Calu3 (cell line): ENCODE results near the gene OGN. TPM values are rescaled to one million over a fixed set of nuclear protein-coding genes. Genes with fewer than 3 reads are reported as not detected.

Source experiments
- BruUV-seq: library from RNA; stranded (reverse); fragments of 400-500 nt; replicated peaks from 2 replicates; lab custom pipeline; 2021; lab: Mats Ljungman, UMichigan
- CTCF ChIA-PET: fragments of 300-600 bp; sonication (Branson Sonifier 250); formaldehyde crosslinking; loops from one replicate; lab custom pipeline; 2022; ENCODE audit warnings: antibody characterized with exemption; lab: Charles Lee
- DNase-seq: peaks from one replicate; pipeline ENCODE4 v3.0.0; 2022
- H3K27ac Mint-ChIP-seq: one replicate; pipeline ENCODE4 v1.8.0; 2022; ENCODE audit warnings: mixed read lengths; ENCODE audit not compliant: unreplicated experiment
- H3K27me3 Mint-ChIP-seq: one replicate; pipeline ENCODE4 v1.8.0; 2022; ENCODE audit warnings: mixed read lengths; ENCODE audit not compliant: unreplicated experiment
- H3K36me3 Mint-ChIP-seq: one replicate; pipeline ENCODE4 v1.8.0; 2022; ENCODE audit warnings: mild to moderate bottlenecking, moderate library complexity, mixed read lengths; ENCODE audit not compliant: insufficient read depth, unreplicated experiment
- H3K4me1 Mint-ChIP-seq: one replicate; pipeline ENCODE4 v1.8.0; 2022; ENCODE audit warnings: mild to moderate bottlenecking, low read depth, mixed read lengths; ENCODE audit not compliant: unreplicated experiment
- H3K4me3 Mint-ChIP-seq: one replicate; pipeline ENCODE4 v1.8.0; 2022; ENCODE audit warnings: mild to moderate bottlenecking, low read depth, moderate library complexity, mixed read lengths; ENCODE audit not compliant: unreplicated experiment
- H3K9me3 Mint-ChIP-seq: one replicate; pipeline ENCODE4 v1.8.0; 2022; ENCODE audit warnings: low read depth, mixed read lengths; ENCODE audit not compliant: unreplicated experiment
- intact Hi-C: fragments of 100-400 bp; cut with micrococcal nuclease; formaldehyde crosslinking; loops from one replicate; pipeline ENCODE4 v1.10.0; 2022; ENCODE audit not compliant: unreplicated experiment
- total RNA-seq: library from RNA; stranded (reverse); gene quantifications from 2 replicates; pipeline ENCODE4 v1.2.3, GENCODE V29; 2022
- TF ChIP-seq, protein P1 (sequence below): fragments of 200-600 bp; IDR thresholded peaks from one replicate; pipeline ENCODE4 v1.8.0; 2022; ENCODE audit warnings: antibody characterized with exemption; ENCODE audit not compliant: unreplicated experiment

Gene OGN
- total RNA-seq, 1 experiment from 2014 or later: not detected

DNA sequence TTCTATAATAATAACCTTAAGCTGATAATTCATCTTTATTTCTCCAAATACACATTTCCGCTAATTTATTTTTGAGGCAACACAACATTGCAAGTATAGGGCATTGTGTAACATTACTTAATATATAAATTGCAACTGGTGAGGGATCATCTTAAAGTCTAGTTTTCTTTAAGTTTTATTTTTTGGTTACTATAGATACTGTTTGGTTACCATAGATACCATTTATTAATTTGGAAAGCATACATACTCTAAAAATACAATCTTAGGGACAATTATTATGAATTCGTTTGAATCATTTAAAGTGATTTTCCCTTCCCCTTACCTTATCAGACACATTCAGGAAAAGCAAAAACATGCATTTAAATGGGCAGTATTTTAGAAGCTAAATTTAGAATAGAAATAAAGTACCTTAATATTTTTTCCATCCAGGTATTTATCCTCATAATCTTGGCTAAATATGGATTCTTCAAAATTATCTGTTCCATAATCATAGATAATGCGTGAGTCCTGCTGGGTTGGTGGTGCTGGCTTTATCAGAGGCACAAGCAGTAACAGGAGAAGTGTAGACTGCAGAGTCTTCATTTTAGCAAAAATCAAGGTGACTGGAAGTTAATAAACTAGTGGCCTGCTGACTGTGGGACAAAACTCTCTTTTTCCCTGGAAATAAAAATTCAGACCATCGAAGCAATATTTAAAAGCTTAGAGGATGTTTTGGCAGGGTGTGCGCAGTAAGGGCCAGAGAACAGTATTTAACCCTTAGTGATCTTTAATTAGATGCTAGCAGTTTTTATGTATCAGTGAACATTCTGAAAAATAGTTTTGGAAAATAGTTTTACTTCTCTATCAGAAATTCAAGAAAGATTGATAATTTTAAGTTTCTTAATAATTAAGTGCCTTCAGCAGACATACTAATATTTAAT, 1.3 kb downstream of the OGN start:
- Mint-ChIP-seq H3K27ac (no peak overlapping the region), H3K36me3 (no peaks in the 10 kb centered on the region), H3K27me3 (no peaks in the 10 kb centered on the region), H3K9me3 (no peaks in the 10 kb centered on the region), H3K4me1 (no peaks in the 10 kb centered on the region), H3K4me3 (no peak overlapping the region)
- TF ChIP-seq, protein P1, sequence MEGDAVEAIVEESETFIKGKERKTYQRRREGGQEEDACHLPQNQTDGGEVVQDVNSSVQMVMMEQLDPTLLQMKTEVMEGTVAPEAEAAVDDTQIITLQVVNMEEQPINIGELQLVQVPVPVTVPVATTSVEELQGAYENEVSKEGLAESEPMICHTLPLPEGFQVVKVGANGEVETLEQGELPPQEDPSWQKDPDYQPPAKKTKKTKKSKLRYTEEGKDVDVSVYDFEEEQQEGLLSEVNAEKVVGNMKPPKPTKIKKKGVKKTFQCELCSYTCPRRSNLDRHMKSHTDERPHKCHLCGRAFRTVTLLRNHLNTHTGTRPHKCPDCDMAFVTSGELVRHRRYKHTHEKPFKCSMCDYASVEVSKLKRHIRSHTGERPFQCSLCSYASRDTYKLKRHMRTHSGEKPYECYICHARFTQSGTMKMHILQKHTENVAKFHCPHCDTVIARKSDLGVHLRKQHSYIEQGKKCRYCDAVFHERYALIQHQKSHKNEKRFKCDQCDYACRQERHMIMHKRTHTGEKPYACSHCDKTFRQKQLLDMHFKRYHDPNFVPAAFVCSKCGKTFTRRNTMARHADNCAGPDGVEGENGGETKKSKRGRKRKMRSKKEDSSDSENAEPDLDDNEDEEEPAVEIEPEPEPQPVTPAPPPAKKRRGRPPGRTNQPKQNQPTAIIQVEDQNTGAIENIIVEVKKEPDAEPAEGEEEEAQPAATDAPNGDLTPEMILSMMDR: no peak
- no TSS peak for BruUV-seq
- CTCF ChIA-PET: no interaction called here
- intact Hi-C loops: no loop called here
- DNase-seq: no peak

DNA sequence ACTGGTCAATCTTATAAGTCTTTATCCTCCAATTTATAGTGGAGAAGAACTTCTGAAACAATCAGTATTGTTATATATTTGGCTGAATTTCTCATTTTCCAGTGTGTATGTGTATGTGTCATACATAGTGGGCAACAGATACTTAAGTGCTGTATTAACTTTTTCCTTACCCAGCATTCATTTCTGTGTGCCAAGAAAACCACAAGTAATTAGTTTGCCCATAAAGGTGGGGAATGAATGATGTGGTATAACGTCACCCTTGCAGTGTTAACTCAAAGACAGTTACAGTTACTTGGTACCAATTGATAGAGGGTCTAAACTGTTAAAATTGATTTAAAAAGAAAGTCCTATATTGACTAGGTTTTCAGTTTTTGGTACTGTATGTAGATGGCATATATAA, 2.0 kb downstream of the OGN start:
- peaks cover 2% of the 10 kb centered on the region for H3K9me3 Mint-ChIP-seq
- CTCF ChIA-PET: interaction anchor here (0.6 kb wide), 1 partner anchor 32 kb away, joined by 4 read pairs; no protein-coding TSS in a partner anchor
- H3K4me1 Mint-ChIP-seq: no peaks in the 10 kb centered on the region
- no TSS peak for BruUV-seq
- intact Hi-C loops: no loop called here
- no peaks in the 10 kb centered on the region for H3K27me3 Mint-ChIP-seq
- no peaks in the 10 kb centered on the region for H3K36me3 Mint-ChIP-seq
- H3K27ac Mint-ChIP-seq: no peak overlapping the region
- TF ChIP-seq, protein P1: no peak
- no peak for DNase-seq
- no peak overlapping the region for H3K4me3 Mint-ChIP-seq

DNA sequence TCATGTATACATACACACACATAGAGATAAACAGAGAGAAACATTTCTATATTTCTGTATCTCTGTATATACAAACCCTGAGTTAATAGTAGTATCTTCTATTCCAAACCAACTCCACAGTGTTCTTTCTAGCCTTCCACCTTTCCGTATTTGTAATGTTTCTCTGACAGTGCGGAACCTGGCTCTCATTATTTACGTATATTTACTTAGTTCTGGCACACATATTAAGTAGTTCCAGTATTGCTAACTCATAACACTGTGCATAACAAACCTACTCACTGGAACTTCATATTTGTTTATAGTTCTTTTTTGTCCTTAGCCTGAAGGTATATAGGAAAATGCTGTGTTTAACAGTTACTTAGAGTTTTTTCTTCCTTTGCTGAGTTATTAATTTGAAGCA, 6.5 kb downstream of the OGN start:
- Mint-ChIP-seq H3K4me1 (no peaks in the 10 kb centered on the region), H3K9me3 (peaks cover 2% of the 10 kb centered on the region), H3K36me3 (no peaks in the 10 kb centered on the region), H3K27me3 (no peaks in the 10 kb centered on the region), H3K4me3 (no peak overlapping the region), H3K27ac (no peak overlapping the region)
- no TSS peak for BruUV-seq
- CTCF ChIA-PET: no interaction called here
- TF ChIP-seq, protein P1: no peak
- DNase-seq: no peak
- intact Hi-C loops: no loop called here

DNA sequence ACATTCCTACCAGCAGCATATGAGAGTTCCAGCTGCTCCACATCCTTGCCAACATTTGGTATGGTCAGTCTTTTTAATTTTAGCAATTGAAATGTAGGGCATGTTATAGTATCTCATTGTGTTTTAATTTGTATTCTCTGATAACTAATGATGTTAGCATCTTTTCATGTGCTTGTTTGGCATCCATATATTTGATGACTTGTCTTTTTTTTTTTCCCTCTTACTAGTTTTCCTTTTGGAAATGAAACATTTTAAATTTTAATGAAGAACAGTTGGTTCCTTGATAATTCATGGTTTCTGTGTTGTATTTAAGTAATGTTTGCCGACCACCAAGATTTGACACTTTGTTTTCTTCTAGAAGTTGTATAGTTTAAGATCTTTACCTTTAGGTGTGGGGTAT, 8.8 kb downstream of the OGN start:
- DNase-seq: no peak
- intact Hi-C loops: no loop called here
- CTCF ChIA-PET: no interaction called here
- no peak overlapping the region for H3K27ac Mint-ChIP-seq
- H3K4me3 Mint-ChIP-seq: no peak overlapping the region
- H3K27me3 Mint-ChIP-seq: no peaks in the 10 kb centered on the region
- TF ChIP-seq, protein P1: no peak
- no peaks in the 10 kb centered on the region for H3K36me3 Mint-ChIP-seq
- BruUV-seq: no TSS peak
- H3K4me1 Mint-ChIP-seq: no peaks in the 10 kb centered on the region
- H3K9me3 Mint-ChIP-seq: peaks cover 2% of the 10 kb centered on the region
